ENCODE data around the gene IL17C. TPM values are rescaled to one million over a fixed set of nuclear protein-coding genes. Genes with fewer than 3 reads are reported as not detected.

The IL17C gene
- total RNA-seq, 4 donors from 2014 or later = not detected

DNA sequence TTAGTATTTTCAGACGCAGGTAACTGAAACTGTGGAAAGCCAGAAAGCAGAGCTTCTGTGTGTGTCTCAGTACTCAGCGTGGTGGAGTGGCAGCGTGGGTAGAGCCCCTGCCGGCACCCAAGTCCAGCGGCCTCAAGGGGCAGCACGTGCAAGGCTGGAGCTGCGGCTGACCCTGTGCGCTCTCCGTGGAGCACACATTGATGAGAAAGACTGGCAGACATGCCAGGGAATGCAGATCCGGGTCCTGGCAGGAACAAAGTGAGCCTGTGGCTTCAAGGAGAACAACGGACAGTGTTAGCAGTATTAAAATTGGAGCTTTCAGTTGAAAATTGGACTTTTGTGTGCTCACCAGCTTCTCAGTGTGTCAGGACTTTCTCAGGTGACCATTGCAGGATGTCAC, 44.9 kb upstream of the IL17C start:
- no peak for DNase-seq
- H3K4me1 ChIP-seq = no peaks in the 10 kb centered on the region
- H3K27me3 ChIP-seq = no peaks in the 10 kb centered on the region
- no peaks in the 10 kb centered on the region for H3K9me3 ChIP-seq
- no peak overlapping the region for H3K4me3 ChIP-seq
- H3K36me3 ChIP-seq = no peaks in the 10 kb centered on the region
- H3K27ac ChIP-seq = no peak overlapping the region
- intact Hi-C loops (cut with DNase I; ENCODE audit: low total_unique reads) = no loop called here
- TF ChIP-seq, protein P1, sequence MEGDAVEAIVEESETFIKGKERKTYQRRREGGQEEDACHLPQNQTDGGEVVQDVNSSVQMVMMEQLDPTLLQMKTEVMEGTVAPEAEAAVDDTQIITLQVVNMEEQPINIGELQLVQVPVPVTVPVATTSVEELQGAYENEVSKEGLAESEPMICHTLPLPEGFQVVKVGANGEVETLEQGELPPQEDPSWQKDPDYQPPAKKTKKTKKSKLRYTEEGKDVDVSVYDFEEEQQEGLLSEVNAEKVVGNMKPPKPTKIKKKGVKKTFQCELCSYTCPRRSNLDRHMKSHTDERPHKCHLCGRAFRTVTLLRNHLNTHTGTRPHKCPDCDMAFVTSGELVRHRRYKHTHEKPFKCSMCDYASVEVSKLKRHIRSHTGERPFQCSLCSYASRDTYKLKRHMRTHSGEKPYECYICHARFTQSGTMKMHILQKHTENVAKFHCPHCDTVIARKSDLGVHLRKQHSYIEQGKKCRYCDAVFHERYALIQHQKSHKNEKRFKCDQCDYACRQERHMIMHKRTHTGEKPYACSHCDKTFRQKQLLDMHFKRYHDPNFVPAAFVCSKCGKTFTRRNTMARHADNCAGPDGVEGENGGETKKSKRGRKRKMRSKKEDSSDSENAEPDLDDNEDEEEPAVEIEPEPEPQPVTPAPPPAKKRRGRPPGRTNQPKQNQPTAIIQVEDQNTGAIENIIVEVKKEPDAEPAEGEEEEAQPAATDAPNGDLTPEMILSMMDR (IDR thresholded peaks at IDR 0.05) = no peak
- no peak for TF ChIP-seq POLR2A (IDR thresholded peaks at IDR 0.05)

- Histone ChIP-seq H3K9me3 (no peaks in the 10 kb centered on the region), H3K4me3 (no peak overlapping the region), H3K36me3 (no peaks in the 10 kb centered on the region), H3K27ac (no peak overlapping the region), H3K4me1 (no peaks in the 10 kb centered on the region), H3K27me3 (no peaks in the 10 kb centered on the region)
- DNase-seq = no peak
- TF ChIP-seq, protein P1 (IDR thresholded peaks at IDR 0.05) = no peak
- TF ChIP-seq POLR2A (IDR thresholded peaks at IDR 0.05) = no peak
- intact Hi-C loops (cut with DNase I; ENCODE audit: low total_unique reads) = no loop called here
These were observed 44.5 kb upstream of the IL17C start for GRCh38 chr16:88593910-88594309.

DNA sequence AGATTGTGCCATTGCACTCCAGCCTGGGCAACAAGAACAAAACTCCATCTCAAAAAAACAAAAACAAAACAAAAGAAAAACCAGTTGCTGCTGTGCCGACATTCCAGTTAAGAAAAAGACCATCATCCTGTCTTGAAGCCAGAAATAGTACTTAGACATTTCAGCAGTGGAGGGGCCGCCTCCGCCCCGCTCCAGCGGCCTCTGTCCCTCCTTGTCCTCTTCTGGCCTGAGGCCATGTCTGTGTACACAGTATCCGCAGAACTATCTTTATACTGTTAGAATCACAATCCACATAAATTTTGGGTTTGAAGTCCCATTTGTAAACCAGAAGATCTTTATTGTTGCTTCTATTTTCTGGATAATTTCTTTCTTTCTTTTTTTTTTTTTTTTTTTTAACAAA, 43.3 kb upstream of the IL17C start:
- Histone ChIP-seq H3K4me3 (no peak overlapping the region), H3K27me3 (no peaks in the 10 kb centered on the region), H3K4me1 (no peaks in the 10 kb centered on the region), H3K27ac (no peak overlapping the region), H3K36me3 (no peaks in the 10 kb centered on the region), H3K9me3 (no peaks in the 10 kb centered on the region)
- no peak for TF ChIP-seq POLR2A (IDR thresholded peaks at IDR 0.05)
- TF ChIP-seq, protein P1 (IDR thresholded peaks at IDR 0.05) = no peak
- DNase-seq = no peak
- intact Hi-C loops (cut with DNase I; ENCODE audit: low total_unique reads) = no loop called here

- H3K27me3 ChIP-seq = no peaks in the 10 kb centered on the region
- intact Hi-C loops (cut with DNase I; ENCODE audit: low total_unique reads) = no loop called here
- no peaks in the 10 kb centered on the region for H3K36me3 ChIP-seq
- DNase-seq = no peak
- TF ChIP-seq, protein P1 (IDR thresholded peaks at IDR 0.05) = no peak
- TF ChIP-seq POLR2A (IDR thresholded peaks at IDR 0.05) = no peak
- no peak overlapping the region for H3K27ac ChIP-seq
- H3K9me3 ChIP-seq = no peaks in the 10 kb centered on the region
- no peaks in the 10 kb centered on the region for H3K4me1 ChIP-seq
- no peak overlapping the region for H3K4me3 ChIP-seq
These were observed 42.5 kb upstream of the IL17C start for GRCh38 chr16:88595921-88596320.

- Histone ChIP-seq H3K4me1 (no peaks in the 10 kb centered on the region), H3K4me3 (no peak overlapping the region), H3K36me3 (no peaks in the 10 kb centered on the region), H3K9me3 (no peaks in the 10 kb centered on the region), H3K27me3 (no peaks in the 10 kb centered on the region), H3K27ac (no peak overlapping the region)
- TF ChIP-seq, protein P1 (IDR thresholded peaks at IDR 0.05) = no peak
- TF ChIP-seq POLR2A (IDR thresholded peaks at IDR 0.05) = no peak
- no peak for DNase-seq
- intact Hi-C loops (cut with DNase I; ENCODE audit: low total_unique reads) = no loop called here
These were observed 41.9 kb upstream of the IL17C start for GRCh38 chr16:88596483-88596882.

Data from uterus (tissue), 4 donors.